ENCODE data around the gene ZNF74.
A peak's percentile ranks its signal among the peaks of the same experiment; 100 is the strongest.
"Not testable (repeated sequence)": the region's sequence is repeated elsewhere in the genome, so short reads cannot be mapped to it uniquely, and the experiment has no call there.

ZNF74 gene

DNA sequence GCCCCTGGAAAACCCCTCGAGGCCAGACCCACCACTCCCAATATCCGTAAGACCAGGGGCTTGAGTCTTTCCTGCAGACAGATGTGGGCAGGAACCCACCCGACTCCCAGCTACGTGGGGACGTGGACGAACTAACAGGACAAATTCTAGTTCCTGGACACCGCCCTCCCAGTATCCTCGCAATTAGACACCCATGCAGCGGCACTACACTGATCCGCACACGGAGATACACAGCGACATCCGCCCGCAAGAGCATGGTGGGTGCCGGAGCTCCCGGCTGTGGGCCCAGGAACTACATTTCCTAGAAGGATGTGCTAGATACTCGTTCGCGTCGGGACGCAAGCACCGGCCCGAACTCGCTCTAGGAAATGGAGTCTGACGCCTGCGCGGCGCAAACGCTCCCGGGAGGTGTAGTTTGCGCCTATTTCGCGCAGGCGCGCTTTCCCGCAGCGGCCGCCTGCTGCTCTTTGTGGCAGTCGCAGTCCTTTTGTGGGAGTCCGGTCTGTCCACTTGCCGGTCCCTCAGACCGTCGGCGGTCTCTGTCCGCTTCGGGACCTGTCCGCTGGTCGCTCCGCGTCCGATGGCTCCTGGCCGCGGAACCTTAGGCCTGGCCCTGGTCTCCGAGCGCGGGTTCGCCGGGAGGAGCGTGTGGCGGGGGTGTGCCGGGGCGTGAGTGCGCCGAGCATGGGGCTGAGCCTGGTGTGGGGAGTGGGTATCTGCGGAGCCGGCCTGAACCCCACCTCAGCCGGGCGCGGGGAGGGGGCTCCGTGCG lies at the start of gene ZNF74:
TSS of gene ZNF74 (plus strand) at position 447 of the 772 bp plus-strand sequence. CDS start 478 bp downstream, outside the sequence.
- peak; percentile 77 for DNase-seq

DNA sequence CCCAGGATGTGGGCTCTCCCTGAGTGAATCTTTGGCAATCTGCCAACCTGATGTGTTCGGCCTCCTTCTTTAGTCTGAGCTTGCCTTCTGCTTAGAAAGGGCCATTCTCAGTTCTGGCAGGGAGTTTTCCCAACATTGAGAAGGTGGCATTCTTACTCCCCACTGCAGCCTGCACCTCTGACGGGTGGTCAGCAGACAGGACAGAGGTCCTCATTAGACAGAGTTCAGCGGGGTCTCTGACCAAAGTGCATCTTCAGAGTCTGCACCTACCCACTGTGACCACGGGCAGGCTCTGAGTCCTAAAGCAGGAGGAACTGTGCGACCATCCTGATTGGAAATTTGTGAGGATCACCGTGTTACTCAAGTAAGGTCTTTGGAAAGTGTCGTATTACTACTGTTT lies 47.4 kb upstream of the ZNF74 start:
- not testable (repeated sequence) for DNase-seq

DNA sequence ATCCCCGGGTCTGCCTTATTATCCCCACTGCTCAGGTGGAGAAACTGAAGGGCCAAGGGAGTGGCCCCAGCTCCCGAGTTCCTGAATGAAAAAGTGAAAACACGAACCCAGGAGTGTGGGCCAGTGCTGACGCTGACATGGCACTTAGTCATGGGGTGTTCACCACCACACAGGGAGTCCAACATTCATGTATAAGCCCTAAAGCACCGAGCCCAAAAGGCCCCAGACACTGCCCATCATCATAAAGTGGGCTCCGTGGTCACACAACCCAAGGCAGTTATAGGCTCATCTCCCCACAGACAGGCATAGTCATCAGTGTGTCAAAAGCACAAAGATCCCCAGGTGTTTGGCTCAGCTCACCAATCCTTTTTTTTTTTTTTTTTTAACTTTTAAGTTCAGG lies 41.4 kb upstream of the ZNF74 start:
- not testable (repeated sequence) for DNase-seq

DNA sequence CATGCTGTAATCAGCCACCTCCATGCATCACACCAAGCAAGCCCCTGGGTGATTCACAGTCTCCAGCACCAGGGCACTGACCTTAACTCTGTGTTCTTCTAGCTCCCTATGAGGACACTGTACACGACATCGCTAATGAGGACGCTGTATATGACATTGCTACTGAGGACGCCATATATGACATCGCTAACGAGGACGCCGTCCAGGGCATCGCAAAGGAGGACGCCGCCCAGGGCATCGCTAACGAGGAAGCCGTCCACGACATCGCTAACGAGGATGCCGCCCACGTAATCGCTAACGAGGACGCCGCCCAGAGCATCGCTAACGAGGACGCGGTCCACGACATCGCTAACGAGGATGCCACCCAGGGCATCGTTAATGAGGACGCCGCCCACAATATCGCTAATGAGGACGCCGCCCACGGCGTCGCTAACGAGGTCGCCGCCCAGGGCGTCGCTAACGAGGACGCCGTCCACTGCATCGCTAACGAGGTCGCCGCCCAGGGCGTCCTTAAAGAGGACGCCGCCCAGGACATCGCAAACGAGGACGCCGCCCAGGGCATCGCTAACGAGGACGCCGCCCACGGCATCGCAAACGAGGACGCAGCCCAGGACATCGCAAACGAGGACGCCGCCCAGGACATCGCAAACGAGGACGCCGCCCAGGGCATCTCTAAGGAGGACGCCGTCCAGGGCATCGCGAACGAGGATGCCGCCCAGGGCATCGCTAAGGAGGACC lies 39.5 kb upstream of the ZNF74 start:
- no peak for DNase-seq

DNA sequence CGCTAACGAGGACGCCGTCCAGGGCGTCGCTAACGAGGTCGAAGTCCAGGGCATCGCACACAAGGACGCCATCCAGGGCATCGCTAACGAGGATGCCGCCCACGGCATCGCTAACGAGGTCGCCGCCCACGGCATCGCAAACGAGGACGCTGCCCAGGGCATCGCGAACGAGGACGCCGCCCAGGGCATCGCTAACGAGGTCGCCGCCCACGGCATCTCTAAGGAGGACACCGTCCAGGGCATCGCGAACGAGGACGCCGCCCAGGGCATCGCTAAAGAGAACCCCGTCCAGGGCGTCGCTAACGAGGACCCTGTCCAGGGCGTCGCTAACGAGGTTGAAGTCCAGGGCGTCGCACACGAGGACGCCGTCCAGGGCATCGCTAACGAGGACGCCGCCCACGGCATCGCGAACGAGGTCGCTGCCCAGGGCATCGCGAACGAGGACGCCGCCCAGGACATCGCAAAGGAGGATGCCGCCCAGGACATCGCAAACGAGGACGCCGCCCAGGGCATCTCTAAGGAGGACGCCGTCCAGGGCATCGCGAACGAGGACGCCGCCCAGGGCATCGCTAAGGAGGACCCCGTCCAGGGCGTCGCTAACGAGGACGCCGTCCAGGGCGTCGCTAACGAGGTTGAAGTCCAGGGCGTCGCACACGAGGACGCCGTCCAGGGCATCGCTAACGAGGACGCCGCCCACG lies 37.9 kb upstream of the ZNF74 start:
- not testable (repeated sequence) for DNase-seq

DNA sequence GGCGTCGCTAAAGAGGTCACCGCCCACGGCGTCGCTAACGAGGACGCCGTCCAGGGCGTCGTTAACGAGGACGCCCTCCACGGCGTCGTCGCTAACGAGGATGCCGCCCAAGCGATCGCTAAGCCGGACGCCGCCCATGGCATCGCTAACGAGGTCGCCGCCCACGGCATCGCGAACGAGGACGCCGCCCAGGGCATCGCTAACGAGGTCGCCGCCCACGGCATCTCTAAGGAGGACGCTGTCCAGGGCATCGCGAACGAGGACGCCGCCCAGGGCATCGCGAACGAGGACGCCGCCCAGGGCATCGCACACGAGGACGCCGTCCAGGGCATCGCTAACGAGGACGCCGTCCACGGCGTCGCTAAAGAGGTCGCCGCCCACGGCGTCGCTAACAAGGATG lies 37.0 kb upstream of the ZNF74 start:
- not testable (repeated sequence) for DNase-seq

DNA sequence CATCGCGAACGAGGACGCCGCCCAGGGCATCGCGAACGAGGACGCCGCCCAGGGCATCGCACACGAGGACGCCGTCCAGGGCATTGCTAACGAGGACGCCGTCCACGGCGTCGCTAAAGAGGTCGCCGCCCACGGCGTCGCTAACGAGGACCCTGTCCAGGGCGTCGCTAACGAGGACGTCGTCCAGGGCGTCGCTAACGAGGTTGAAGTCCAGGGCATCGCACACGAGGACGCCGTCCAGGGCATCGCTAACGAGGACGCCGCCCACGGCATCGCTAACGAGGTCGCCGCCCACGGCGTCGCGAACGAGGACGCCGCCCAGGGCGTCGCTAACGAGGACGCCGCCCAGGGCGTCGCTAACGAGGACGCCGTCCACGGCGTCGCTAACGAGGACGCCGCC lies 36.0 kb upstream of the ZNF74 start:
- DNase-seq = not testable (repeated sequence)

DNA sequence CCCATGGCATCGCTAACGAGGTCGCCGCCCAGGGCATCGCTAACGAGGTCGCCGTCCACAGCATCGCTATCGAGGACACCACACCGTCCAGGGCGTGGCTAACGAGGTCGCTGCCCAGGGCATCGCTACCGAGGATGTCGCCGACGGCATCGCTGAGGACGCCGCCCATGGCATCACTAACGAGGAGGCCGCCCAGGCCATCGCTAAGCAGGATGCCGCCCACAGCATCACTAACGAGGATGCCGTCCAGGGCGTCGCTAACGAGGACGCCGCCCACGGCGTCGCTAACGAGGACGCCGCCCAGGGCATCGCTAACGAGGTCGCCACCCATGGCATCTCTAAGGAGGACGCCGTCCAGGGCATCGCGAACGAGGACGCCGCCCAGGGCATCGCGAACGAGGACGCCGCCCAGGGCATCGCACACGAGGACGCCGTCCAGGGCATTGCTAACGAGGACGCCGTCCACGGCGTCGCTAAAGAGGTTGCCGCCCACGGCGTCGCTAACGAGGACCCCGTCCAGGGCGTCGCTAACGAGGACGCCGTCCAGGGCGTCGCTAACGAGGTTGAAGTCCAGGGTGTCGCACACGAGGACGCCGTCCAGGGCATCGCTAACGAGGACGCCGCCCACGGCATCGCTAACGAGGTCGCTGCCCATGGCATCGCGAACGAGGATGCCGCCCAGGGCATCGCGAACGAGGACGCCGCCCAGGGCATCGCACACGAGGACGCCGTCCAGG lies 35.3 kb upstream of the ZNF74 start:
- not testable (repeated sequence) for DNase-seq

DNA sequence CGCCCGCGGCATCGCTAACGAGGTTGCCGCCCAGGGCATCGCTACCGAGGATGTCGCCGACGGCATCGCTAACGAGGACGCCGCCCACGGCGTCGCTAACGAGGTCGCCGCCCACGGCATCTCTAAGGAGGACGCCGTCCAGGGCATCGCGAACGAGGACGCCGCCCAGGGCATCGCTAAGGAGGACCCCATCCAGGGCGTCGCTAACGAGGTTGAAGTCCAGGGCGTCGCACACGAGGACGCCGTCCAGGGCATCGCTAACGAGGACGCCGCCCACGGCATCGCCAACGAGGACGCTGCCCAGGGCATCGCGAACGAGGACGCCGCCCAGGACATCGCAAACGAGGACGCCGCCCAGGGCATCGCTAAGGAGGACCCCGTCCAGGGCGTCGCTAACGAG lies 33.7 kb upstream of the ZNF74 start:
- not testable (repeated sequence) for DNase-seq

DNA sequence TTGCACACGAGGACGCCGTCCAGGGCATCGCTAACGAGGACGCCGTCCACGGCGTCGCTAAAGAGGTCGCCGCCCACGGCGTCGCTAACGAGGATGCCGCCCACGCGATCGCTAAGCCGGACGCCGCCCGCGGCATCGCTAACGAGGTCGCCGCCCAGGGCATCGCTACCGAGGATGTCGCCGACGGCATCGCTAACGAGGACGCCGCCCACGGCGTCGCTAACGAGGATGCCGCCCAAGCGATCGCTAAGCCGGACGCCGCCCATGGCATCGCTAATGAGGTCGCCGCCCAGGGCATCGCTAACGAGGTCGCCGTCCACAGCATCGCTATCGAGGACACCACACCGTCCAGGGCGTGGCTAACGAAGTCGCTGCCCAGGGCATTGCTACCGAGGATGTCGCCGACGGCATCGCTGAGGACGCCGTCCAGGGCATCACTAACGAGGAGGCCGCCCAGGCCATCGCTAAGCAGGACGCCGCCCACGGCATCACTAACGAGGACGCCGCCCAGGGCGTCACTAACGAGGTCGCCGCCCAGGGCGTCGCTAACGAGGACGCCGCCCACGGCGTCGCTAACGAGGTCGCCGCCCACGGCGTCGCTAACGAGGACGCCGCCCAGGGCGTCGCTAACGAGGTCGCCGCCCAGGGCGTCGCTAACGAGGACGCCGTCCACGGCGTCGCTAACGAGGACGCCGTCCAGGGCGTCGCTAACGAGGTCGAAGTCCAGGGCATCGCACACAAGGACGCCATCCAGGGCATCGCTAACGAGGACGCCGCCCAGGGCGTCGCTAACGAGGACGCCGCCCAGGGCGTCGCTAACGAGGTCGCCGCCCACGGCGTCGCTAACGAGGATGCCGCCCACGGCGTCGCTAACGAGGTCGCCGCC lies 32.8 kb upstream of the ZNF74 start:
- DNase-seq = not testable (repeated sequence)

DNA sequence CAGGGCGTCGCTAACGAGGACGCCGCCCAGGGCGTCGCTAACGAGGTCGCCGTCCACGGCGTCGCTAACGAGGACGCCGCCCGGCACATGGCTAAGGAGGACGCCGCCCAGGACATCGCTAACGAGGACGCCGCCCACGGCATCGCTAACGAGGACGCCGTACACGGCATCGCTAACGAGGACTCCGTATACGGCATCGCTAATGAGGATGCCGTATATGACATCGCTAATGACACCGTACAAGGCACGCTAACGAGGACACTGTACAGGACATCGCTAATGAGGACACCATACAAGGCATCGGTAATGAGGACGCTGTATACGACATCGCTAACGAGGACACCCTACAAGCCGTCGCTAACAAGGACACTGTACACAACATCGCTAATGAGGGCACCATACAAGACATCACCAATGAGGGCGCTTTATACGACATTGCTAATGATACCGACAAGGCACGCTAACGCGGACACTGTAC lies 32.2 kb upstream of the ZNF74 start:
- not testable (repeated sequence) for DNase-seq

DNA sequence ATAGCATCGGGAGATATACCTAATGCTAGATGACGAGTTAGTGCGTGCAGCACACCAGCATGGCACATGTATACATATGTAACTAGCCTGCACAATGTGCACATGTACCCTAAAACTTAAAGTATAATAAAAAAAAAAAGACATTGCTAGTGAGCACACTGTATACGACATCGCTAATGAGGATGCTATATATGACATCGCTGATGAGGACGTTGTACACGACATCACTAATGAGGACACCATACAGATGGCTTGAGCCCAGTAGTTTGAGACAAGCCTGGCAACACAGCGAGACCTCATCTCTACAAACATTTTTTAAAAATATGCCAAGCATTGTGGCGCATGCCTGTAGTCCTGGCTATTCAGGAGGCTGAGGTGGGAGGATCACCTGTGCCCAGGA lies 31.5 kb upstream of the ZNF74 start:
- not testable (repeated sequence) for DNase-seq

DNA sequence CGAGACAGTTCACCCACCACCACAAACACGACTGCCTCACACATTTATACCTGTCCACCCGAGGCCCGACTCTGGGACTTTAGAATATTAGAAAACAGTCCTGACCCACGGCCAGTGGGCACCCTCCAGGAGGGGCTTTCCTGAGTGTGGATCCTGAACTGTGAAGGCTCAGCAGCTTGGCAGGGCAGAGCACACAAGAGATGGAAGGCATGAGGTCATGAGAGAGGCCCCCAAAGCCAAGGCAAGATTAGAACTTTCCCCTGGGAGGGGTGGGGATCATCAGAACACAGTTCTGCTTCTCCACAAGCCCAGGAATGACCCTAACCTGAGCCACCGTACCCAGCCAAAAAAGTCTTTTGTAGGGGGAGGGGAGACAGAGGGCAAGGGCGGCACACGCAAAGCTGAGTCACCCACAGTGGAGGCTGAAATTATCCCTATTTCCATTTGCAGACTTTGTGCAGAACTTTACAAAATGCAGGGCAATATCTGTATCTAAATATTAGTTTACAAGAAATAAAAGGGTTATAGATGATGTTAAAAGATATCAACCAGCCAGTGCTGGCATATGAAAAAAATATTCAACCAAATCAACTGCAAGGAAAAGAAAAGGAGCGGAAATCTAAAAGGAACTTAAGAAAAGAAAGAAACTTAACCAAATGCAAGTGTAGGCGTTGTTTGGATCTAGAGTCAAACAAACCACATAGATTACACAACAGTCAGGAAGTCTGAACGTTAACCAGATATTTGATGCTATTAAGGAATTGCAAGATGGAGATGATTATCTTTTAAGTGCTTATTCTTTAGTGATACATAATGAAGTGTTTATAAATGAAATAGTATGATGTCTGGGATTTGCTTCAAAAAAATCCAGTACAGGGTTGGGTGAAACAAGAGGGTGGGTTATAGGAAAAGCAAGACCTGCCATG lies 29.4 kb upstream of the ZNF74 start:
- DNase-seq = not testable (repeated sequence)

DNA sequence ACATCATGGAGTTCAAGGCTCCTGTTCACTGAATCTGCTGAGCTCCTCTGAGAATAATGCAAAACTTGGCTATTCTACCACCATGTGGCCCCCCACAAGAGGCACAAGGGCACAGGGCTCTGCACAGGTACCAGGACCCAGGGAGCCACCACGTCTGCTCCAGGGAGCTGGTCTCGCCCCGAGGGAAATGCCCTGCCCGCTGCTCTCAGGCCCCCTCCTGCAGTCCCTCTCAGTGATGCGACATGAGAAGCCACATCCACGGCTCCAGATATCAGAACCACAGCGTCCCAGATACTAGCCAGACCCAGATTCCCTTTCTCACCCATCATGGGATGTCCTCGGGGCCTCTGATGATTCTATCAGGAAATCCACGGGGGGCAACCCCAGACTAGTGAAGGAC lies 27.1 kb upstream of the ZNF74 start:
- DNase-seq = not testable (repeated sequence)

DNA sequence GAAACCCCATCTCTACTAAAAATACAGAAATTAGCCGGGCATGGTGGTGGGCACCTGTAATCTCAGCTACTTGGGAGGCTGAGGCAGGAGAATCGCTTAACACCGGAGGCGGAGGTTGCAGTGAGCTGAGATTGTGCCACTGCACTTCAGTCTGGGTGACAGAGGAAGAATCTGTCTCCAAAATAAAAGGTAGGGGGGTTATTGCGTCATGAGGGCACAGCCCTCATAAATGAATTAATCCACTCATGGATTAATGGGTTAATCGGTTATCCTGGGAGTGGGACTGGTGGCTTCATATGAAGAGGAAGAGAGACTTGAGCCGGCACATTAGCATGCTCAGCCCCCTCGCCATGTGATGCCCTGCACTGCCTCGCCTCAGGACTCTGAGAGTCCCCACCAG lies 25.1 kb upstream of the ZNF74 start:
- DNase-seq = not testable (repeated sequence)

DNA sequence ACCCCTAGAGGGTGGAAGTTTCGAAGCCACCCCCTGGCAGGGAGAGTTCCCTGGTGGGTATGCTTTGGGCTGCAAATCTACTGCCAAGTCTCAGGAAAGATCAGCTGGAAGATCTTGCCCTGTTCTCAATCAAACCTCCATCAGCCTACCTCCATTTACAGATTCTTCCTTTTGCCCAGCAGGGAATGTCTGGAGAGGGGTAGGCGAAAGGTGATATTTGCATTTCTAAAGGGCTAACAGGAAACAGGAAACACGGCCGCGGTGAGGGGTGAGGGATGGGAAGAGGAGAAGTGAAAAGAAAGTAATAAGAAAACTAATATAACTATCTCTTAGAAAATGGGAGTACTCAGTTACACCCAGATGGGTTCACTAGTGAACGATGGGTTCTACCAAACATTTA lies 22.3 kb upstream of the ZNF74 start:
- DNase-seq = not testable (repeated sequence)

DNA sequence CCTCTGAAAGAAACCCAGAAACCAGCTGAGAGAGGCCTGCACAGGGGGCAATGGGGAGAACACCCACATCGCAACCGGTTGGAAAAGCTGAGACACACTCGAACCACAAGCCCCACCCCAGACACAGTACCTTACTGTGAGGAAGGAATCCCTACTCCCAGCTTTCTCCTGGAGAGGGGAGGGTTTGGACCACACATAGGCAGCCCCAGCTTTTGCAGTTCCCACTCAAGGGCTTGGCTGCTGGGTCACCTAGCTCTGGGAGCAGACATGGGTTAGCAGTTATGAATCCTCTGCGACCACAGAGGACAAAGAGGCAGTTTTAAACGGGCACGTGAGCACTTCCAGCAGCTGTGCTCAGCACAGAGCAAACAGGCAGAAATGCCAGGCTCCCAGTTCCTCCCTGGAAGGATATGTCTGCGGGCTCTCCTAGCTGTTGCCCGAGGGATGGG lies 21.5 kb upstream of the ZNF74 start:
- not testable (repeated sequence) for DNase-seq

DNA sequence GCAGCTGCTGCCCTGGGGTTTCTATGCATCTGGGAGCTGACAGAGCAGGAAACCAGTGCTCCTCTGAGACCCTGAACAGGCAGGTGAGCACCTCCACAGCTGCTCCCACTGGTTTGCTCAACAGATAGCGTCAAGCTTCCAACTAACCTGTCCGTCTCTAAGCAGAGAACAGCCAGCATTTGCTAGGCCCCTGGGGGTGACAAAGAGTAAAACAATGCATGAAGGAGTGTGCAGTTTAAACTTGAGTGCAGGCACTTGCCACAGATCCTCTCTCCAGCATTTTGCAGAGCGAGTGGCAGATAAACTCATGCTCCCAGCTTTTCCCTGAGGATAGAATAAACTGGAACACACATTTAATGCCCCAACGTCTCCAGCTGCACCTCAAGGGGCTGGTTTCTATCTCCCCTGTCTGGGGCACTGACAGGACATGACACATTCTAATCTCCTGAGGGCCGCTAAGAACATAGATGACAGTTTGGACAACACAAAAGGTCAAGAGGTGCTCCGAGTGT lies 20.7 kb upstream of the ZNF74 start:
- not testable (repeated sequence) for DNase-seq

DNA sequence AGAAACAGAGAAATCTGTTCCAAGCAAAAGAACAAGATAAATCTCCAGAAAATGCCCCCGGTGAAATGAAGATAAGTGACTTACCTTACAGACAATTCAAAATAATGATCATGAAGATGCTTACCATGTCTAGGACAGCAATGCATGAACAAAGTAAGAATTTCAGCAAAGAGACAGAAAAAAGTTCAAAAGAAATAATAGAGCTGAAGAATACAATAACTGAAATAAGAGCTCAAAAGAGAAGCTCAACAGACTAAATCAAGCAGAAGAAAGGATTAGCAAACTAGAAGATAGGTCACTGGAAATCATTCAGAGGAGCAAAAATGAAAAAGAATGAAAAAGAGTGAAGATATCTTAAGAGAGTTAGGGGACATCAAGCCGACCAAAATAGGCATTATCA lies 19.8 kb upstream of the ZNF74 start:
- not testable (repeated sequence) for DNase-seq

DNA sequence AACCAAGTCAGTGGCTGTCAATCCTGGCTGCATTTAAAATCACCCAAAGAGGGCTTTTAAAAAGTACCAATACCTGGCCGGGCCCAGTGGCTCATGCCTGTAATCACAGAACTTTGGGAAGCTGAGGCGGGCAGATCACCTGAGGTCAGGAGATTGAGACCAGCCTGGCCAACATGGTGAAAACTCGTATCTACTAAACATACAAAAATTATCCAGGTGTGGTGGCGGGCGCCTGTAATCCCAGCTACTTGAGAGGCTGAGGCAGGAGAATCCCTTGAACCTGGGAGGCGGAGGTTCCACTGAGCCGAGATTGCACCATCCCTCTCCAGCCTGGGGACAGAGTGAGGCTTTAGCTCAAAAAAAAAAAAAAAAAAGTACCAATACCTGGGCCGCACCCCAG lies 17.7 kb upstream of the ZNF74 start:
- DNase-seq = not testable (repeated sequence)

Measured in DMS 273 treated with DMSO at 0.1 percent for 48 hours (cell line).